Thyroid gland (tissue), 4 donors: ENCODE results near the gene SUPT5H.

Experiments used
- POLR2A ChIP-seq, 2 donors: fragments of 450-650 bp; IDR thresholded peaks; one replicate each; pipeline ENCODE4 v1.6.1; 2017; ENCODE audit warnings: antibody characterized with exemption in 2 of 2, mild to moderate bottlenecking in 2 of 2, moderate library complexity in 1 of 2
- TF ChIP-seq, protein P1 (sequence below), 6 experiments: fragments of 200-600 bp in 3 of 6; fragments of 450-650 bp in 3 of 6; sonication (generic) in 3 of 6; IDR thresholded peaks; one replicate each; pipeline ENCODE4 v1.5.1; 2016 to 2019; ENCODE audit warnings: antibody characterized with exemption in 6 of 6, mild to moderate bottlenecking in 2 of 6, inconsistent platforms in 1 of 6, moderate library complexity in 1 of 6

DNA sequence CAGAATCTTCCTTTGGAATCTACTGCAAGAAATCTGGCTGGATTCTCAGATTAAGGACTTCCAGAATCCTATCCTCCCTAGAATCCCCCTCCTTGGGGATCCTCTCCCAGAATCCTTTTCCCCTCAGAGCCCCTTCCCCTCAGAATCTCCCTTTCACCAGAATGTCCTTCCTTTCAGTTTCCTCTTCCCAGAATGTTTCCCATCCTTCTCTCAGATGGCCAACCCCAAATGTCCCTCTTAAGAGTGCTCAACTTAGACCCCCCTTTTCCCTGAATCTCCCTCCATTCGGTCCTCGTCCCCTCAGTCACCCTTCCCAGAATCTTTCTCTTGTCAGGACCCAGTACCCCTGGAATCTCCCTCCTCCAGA, 9.0 kb upstream of the SUPT5H start:
- TF ChIP-seq, protein P1, sequence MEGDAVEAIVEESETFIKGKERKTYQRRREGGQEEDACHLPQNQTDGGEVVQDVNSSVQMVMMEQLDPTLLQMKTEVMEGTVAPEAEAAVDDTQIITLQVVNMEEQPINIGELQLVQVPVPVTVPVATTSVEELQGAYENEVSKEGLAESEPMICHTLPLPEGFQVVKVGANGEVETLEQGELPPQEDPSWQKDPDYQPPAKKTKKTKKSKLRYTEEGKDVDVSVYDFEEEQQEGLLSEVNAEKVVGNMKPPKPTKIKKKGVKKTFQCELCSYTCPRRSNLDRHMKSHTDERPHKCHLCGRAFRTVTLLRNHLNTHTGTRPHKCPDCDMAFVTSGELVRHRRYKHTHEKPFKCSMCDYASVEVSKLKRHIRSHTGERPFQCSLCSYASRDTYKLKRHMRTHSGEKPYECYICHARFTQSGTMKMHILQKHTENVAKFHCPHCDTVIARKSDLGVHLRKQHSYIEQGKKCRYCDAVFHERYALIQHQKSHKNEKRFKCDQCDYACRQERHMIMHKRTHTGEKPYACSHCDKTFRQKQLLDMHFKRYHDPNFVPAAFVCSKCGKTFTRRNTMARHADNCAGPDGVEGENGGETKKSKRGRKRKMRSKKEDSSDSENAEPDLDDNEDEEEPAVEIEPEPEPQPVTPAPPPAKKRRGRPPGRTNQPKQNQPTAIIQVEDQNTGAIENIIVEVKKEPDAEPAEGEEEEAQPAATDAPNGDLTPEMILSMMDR (IDR thresholded peaks at IDR 0.05): no peak
- no peak for TF ChIP-seq POLR2A (IDR thresholded peaks at IDR 0.05)
